IPS DF 4.7 (cell line): ENCODE data around the gene SFMBT2.
"Not testable (repeated sequence)": the region's sequence is repeated elsewhere in the genome, so short reads cannot be mapped to it uniquely, and the experiment has no call there.

Experiments used
- DNase-seq: peaks from one replicate; pipeline ENCODE4 v3.0.0-alpha.2; 2013; ENCODE audit warnings: low spot score; ENCODE audit errors: extremely low read depth

SFMBT2 gene

DNA sequence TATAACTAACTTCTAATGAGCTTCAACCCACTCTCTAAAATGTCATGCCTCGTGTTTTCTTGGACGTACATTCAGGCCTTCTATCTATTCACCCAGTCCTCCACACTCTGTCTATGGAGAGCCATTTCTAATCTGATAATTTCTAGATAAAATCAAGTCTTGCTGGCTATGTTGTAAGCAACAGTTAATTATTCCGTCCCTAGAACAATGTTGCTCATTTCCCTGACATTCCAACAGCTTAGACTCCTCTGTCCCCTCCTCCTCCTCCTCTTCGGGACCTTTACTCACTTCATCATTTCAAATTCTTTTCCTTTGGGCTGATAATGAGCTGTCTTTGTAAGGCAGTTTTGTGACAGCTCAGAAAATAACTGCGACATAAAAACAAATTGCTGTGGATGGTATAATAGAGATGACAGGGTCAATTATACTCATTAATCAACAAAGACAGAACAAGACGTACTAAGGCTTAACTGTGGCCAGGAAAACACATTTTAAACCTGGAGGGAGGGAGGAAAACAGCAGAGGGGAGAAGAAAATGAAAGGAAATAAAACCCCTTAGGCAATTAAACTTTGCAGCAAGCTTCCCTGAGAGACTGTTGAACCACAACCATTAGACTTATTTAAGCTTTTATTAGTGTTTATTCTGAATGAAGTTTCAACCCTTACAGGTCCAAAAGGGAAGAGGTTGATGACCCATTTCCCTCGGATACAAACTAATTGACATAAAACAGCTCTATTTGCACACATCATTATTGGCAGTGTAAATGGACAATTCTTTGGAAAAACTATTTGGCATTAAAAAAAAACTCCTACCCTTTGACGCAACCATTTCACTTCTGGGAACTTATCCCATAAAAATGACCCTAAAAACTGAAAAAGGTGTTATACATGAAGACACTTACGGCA lies 179.1 kb downstream of the SFMBT2 start:
- DNase-seq: no peak

DNA sequence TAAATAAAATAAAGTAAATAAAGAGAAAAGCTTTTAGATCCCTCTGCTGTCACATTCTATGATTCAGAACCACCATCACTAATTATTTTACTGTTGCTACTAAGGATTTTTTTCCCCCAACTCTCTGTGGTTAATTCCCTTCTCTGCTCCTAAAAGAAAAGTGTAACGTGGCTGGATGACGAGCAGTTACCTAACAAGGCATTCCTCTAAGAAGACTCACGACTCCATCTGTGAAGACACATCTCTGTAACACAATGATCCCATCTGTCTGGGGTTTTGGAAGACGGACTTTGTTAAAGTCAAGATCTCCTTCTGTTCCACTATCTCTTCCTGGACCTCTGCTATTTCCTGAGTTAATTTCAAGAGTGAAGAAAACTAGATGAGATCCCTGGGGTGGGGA lies 179.9 kb downstream of the SFMBT2 start:
- DNase-seq: no peak

DNA sequence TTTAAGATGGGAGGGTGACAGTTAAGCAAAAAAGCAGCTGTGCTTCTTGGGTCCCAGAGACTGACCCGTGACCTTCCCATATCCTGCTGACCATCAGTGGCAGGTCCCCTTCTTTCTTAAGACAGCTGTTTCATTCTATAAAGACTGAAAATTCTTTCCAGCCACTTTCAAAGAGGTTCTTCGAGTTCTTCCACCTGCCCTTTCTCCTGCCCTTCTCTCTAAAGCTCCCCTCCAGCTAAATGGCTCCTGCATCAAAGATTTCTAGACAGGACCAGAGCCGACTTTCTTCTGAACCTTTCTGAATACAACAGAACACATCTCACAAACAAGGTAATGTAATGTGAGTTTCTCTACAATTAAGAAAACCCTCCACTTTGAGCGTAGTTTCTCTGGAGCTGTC lies 180.8 kb downstream of the SFMBT2 start:
- DNase-seq: no peak

DNA sequence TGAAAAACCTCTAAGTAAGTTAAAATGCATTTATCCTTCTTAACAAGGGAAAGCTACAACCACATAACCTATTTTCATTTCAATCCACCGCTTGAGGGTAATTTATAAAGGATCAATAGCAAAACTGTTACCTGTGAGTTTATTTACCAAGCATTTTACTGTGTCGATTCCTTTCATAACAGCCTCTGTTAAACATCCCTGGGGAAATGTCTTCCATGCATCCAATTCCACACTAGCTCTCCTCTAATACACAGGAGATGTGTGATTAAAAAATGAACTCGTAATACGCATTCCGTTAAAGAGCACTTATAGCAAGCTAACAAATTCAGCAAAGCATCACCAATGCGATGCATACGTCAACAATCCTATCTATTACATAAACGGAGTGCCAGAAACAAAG lies 185.7 kb downstream of the SFMBT2 start:
- DNase-seq: no peak

DNA sequence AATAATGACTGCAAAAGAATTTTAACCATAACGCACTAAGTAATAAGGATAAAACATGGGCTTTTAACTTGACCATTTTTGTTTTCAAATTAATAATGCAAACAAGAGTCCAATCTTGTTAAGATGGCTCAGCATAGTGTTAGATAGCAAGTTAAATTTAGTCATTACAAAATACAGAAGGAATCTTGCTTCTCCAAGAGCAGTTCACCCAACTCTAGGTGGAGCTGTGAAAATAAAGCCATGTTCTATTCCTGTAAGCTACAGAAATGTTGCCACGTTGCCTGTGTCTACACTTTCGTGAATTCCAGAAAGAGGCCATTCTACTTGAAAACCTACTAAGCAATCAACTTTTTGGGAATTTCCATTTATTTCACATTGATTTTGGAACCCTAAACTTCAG lies 191.9 kb downstream of the SFMBT2 start:
- DNase-seq: no peak

DNA sequence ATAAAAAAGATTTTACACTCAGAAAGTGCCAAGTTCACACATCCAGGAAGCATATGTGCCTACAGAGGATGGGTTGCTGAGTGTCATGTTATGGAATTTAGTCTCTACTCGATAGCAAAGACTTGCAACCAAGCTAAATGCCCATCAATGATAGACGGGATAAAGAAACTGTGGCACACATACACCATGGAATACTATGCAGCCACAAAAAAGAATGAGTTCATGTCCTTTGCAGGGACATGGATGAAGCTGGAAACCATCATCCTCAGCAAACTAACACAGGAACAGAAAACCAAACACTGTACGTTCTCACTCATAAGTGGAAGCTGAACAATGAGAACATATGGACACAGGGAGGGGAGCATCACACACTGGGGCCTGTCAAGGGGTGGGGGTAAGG lies 198.1 kb downstream of the SFMBT2 start:
- DNase-seq: not testable (repeated sequence)

DNA sequence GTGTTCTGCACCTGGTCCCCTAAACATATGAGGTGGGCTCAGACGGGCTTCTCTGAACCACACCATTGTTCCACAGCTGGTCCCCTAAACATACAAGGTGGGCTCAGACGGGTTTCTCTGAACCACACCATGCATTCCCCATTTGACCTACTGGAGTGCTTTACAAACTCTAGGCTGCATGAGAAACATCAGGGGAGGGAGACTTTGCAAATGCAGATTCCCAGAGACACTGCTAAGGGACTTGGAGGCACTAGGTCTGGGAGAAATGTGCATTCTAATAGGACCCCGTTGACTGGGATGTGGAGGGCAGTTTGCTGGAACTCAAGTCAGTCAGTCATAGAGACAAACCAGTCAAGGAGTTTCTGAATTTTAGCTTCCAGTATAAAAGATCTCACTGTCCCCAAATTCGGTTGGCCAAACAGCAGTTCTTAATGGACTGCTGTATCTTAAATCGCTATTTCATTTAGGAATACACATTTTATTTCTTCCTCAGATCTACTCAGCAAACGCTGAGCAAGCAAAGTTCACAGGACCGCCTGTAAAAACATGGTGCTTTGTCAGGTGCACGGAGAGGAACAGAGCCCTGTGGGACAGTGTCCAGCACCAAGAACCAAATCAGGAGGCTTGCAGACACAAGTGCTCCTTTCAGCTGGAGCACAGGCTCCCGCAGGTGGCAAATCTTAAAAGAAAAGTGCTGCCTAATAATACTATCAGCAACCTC lies 198.8 kb downstream of the SFMBT2 start:
- no peak for DNase-seq

DNA sequence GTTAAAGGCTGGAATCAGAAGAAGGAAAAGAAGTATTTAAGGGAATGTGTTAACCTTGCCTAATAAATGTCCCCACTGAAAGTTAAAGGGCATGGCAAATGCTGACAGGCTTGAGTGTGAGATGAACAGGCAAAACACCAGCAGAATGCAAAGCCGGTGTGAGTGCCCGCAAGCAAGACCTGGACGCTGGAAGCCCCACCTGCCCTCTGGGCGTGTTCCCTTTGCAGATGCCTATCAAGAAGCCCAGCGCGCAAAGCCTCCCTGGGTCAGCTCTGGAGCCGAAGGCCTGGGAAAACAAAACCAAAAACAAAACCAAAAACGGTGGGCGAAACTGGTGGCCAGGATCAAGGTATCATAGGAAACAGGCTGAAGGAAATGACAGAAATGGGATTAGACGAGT lies 200.3 kb downstream of the SFMBT2 start:
- DNase-seq: no peak

DNA sequence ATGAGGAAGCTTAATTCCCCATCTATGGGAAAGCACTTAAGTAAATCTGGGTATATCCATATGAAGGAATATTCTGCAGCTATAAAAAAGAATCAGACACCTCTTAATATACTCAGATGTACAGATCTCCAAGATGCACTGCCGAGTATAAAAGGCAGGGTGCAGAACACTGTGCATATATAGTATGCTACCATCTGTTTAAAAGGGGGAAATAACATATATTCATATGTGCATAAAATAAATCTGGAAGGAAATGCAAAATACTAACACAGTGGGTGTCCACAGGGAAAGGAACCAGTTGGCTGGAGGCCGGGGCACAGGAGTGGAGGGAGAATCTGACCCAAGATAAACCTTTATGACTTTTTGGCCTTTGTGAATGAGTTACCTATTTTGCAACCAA lies 201.4 kb downstream of the SFMBT2 start:
- no peak for DNase-seq

DNA sequence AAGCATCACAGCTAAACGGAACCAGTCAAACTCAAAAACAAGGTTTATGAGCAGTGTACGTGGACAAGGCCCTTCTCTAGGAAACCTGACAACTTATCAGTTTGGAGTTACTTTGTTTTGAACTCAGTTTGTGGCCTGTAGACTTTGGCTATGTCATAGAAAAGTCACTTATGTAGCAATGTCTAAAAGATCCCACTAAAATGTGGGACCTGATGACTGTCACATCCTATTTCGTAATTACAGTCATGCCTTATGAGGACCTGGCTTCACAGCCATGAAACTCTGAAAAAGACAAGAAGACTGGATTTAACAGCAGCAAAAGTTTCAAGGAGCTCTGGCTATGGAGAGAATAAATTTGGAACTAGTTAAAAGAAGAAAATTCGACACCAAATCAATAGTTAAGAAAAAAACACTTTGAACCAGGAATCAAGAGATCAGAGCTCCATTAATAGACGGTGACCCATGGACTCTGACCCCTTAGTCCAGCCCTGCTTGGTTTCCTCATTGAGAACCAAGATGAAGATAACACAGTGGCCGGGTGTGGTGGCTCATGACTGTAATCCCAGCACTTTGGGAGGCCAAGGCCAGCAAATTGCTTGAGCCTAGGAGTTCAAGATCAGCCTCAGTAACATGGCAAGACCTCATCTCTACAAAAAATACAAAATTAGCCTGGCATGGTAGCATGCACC lies 204.3 kb downstream of the SFMBT2 start:
- DNase-seq: no peak

DNA sequence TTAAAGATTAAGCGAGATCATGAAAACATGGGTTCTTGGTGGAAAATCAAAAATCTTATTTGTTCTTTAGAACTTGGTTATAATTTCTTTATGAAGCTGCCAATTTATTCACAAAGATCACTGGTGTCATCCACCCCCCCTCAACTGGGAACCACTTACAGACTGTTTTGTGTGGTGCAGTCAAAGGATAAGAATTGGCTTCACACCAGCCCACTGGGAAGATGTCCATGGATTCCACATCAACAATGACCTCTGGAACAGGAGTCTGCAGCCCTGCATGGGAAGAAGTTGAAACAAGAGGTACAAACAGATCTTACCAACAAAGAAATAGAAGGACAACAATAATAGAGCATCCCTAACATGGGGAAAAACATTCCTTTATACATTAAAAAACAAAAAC lies 205.2 kb downstream of the SFMBT2 start:
- DNase-seq: no peak

DNA sequence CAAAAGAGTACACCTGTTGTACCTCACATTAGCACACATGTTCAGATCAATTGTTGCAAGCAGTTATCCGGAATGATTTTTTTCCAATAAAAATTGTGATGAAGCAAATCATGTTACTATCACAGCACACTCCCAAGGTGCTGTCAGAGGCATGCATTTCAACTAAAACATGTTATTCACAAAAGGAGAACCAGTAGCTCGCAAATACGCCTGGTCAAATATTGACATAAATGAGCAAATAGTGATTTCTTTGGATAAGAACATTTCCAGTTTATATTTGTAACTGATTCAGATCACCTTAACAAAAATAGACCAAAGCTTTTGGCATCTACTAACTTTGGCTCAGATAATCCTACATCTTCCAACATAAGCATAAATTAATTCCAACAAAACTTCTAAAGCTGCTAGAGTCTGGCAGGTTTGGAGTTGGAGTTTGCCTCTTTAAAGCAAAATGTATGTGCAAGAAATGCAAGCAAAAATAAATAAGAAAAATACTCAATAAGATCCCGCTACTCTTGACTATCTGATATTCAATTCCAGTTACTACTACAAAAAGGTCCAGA lies 208.0 kb downstream of the SFMBT2 start:
- DNase-seq: no peak

DNA sequence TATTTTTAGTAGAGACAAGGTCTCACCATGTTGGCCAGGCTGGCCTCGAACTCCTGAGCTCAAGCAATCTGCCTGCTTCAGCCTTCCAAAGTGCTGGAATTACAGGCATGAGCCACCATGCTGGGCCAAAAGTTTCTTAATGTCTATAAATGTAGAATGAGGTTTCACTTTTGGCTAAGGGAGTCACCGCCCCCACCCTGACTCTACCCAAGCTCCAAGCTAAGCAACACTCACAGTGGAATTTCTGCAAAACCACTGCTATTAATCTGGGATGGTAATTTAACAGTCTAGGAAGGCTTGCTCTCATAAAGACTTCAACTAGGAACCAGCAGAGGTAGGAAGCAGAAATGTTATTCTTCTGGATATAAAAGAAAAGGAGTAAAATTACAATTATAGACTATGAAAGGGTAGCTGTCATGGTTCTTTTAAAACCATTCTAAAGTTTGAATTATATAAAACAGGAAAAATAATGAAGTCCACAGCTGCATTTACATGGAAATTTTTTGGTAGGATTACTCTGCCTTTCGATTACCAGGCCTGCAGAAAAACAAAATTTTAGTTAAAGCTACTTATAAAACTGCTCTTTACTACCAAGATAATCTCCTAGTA lies 211.6 kb downstream of the SFMBT2 start:
- DNase-seq: no peak

DNA sequence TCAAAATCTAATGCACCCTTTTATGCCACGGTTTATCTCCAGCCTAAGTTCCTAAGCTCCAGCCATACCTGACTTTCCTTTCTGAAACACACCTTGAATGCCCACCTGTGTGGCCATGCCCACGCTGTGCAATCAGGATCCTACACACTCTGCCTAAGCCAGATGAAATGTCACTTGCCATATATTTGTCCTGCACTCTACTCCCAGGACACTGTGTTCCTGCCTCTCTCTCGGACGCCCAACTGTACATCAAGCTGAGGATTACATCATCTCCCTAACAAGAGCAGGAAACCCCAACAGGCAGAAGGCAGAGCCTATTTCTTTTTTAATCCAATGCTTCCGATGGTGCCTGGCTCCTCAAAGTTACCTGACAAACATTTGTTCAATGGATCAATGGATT lies 214.6 kb downstream of the SFMBT2 start:
- DNase-seq: no peak

DNA sequence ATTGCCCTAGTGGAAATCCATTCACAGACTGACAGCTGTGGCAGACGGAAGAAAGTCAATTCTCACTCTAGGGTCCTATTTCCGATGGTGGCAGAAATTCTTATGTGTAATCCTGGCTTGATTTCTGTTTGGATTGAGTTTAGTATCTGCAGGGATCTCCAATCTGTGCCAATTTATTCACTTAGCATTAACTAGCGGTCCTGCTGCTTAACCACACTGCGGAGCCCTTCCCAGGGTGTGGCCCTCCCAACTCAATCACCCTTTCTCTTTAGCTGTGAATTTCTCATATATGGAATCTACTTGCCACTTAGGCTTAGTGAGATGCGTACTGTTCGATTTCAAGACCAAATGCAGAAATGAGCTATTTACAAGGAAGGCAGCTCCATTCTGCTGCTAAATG lies 215.7 kb downstream of the SFMBT2 start:
- DNase-seq: no peak

DNA sequence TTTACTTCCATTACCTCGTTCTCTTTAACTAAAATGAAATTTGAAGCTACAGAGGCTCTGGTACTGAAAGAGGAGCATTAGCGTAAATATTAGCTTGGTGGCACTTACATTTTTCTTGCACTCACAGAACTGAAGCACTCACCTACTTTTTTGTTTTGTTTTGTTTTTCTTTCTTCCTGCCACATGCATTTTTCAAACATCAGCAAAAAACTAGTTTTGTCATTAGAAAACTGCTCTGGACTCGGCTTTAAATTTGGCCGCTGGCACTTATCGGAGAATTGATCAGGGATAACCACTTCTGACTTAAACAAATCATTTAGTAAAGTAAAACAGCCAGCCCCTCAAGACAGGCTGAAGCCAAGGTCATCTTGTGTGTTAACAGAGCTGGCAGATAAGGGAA lies 216.3 kb downstream of the SFMBT2 start:
- DNase-seq: no peak

DNA sequence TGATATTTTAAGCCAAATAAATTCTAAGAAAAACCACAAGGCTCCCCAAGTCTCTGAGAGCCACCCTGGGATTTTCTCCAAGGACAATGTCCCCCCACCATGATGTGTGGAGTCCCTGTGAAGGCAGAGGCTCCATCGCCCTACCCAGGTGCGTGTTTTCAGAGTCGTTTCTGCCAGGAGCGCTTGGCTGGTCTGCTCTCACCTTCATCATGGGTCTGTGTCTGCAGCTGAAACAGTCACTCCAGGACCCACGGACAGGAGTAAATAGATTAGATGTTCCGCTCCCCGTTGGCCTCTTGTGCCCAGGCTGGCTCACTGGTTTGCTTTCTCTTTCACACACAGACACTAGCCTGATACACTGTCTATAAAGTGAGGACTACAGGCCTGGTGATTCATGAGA lies 217.5 kb downstream of the SFMBT2 start:
- DNase-seq: no peak

DNA sequence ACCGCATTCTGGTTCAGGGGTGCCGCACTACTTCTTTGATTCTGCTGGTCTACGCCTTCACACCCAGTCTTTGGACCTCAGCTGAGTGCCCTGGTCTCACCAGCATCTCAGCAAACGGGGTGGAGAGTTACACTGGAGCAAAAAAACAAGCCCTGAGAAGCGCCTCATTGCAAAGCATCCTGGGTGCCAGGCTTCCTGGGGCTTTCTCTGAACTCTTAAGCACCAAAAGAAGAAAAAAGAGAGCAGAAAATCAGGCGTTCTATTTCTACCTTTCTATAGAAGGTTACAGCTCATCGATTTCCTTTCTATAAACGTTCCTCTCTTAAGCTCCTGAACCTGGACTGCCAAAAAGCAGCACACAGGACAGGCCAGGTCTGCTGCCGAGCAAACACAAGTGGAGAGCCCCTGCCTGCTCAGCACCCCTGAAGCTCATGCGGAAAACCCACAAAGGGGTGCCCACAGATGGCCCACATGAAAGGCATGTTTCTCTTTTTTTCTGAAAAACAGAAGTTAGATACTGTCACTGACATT lies 217.9 kb downstream of the SFMBT2 start:
- DNase-seq: no peak

DNA sequence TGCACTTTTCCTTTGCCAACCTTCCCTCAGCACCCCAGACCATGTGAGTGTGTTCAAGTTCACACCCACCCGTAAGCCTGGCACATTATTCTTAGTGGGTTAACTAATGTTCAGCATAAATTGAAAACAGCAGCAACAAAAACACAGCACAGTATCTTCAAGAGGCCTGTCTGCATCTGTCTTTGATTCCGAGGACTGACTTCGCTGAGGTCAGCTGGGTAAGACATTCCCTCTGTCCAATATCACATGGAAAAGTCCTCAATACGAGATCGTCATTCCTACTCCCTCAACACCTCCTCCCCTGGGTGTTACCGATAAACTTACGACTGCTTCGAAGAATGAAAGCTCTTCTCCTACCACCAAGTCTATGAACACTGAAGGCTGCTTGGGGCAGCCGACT lies 218.8 kb downstream of the SFMBT2 start:
- no peak for DNase-seq

DNA sequence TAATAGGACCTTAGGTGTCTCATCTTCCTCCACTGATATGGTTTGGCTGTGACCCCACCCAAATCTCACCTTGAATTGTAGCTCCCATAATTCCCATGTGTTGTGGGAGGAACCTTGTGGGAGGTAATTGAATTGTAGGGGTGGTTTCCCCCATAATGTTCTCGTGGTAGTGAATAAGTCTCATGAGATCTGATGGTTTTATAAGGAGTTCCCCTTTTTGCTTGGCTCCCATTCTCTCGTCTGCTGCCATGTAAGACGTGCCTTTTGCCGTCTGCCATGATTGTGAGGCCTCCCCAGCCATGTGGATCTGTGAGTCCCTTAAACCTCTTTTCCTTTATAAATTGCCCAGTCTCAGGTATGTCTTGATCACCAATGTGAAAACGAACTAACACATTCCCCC lies 220.1 kb downstream of the SFMBT2 start:
- DNase-seq: not testable (repeated sequence)

DNA sequence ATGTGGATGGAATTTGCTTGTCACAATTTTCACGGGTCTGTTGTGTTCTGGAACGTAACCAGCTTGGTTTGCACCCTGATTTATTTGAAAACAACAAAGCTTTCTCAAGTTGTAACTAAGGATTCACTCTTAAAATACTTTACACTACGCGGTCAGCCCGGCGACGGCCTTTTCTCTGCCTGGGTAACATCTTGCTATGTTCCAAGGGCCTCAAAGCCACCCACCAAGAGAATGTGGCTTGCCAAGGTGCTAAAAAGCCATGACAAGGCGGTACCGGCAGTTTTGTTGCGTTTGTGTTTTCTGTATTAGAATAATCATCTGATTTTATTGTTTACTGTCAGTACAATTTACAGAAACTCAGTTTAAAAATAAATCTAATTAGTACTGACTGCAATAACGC lies 220.9 kb downstream of the SFMBT2 start:
- no peak for DNase-seq
